Stimulated activated CD4-positive, alpha-beta T cell treated with anti-CD3 and anti-CD28 coated beads, TNF-alpha, amount 100 ng/mL, for 1 hour (primary cell): ENCODE results near the gene PLEKHM3.

Experiments used
- DNase-seq, 3 donors: peaks; one replicate each; pipeline ENCODE4 v3.0.0-alpha.2; 2020; ENCODE audit warnings: low read depth in 3 of 3, low spot score in 1 of 3

Gene PLEKHM3

DNA sequence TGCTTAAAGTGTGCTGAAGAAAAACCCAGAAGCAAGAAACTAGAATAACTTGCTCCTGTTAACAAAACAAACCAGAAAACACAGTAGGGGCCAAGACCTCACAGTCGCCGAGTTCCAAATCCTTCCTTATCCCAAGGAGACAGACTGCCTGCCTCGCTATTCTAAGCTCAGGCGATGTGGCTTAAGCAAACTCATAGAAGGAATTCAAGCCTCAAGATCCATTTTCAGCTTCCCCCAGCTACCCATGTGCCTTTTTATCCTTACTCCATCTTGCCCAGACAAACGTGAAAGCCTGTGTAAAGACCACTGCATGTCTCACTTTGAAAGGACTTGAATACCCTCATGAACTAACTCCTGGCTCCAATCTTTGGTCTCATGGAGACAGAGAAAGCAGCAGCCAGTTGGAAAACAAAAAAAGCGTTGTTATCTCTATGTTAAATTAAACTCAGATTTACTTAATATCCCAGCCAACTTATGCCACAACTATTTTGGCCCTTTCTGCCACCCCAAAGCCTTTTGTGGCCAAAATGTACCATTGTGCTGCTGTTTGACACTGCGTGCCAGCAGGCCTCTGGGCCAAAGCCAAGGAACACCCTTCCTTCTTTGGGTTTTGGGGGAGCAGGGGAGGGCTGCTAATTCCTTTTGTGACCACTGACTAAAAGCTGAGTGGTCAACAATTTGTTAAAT is 132.5 kb downstream of the PLEKHM3 start:
- DNase-seq, result no peak

GRCh38 chr2:207891086-207891844 is 134.1 kb downstream of the PLEKHM3 start:
- DNase-seq, result no peak

- DNase-seq, result no peak
Observed at GRCh38 chr2:207887500-207887899, 137.8 kb downstream of the PLEKHM3 start.

DNA sequence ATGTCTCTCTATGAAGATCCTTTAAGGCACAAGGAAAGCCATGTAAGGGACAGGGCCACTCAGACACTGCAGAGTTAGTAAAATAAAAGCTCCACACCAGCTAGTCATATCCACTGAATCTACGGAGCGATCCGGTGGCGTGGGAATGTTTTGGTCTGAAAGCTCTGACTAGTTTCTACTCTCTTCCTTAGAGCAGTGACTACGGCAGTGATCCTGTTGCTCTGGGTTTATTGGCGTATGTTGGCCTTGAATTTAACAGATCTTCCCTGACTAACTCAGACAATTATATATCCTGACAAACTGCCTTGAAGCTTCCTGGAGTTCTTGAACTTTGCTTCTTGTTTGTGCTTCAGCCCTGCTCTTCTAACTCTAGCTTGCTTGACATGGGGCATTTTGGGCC is 140.3 kb downstream of the PLEKHM3 start:
- no peak for DNase-seq

GRCh38 chr2:207884127-207884526 is 141.2 kb downstream of the PLEKHM3 start:
- no peak for DNase-seq

GRCh38 chr2:207883002-207883780 is 142.1 kb downstream of the PLEKHM3 start:
- DNase-seq, result no peak

GRCh38 chr2:207881902-207882301 is 143.4 kb downstream of the PLEKHM3 start:
- no peak for DNase-seq

- no peak for DNase-seq
Observed at GRCh38 chr2:207879536-207879935, 145.8 kb downstream of the PLEKHM3 start.

- no peak for DNase-seq
Observed at GRCh38 chr2:207876842-207877535, 148.3 kb downstream of the PLEKHM3 start.

DNA sequence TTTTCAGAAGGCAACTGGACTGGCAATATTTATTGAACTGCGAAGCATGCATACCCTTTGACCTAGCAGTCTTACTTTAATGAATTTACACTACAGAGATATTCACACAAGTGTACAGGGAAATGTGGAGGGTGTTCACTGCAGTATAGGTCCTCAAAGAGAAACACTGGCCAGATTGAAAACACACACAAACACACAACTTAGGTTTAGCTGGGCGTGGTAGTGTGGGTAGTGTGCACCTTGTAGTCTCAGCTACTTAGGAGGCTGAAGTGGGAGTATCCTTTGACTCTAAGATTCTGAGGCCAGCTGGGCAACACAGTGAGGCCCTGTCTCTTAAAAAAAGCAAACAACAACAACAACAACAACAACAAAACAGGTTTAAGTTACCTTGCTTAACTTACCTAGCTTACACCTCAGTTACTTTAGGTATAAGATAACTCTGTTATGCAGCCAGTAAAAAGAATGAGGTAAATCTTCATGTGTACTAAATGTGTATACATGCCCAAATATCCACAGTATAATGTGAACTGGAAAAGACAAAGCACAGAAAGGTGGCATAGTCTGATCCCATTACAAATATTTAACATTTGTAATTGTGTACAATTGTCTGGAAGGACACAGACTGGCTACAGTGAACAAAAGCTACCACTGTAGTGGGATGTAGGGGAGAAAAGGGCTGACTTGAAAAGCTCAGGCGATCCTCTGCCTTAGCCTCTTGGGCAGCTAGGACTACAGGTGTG is 149.7 kb downstream of the PLEKHM3 start:
- DNase-seq, result no peak

DNA sequence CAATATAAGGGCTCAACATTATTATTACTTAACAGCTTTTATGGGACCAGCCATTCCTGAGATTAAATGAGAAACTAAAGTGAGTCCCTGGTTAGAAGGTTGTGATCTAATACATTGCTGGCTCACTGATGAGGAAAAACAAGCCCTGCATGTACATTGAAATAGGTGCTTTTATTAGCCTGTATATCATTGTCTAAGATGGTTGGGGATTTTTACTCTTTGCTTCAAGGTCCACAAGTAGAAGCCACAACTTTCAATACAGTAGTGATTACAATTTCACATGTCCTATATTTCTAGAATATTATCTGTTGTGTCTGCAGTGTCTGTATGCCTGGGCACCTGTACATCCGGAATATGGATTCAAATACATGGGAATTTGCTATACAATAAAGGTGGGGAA is 151.5 kb downstream of the PLEKHM3 start:
- DNase-seq, result no peak

DNA sequence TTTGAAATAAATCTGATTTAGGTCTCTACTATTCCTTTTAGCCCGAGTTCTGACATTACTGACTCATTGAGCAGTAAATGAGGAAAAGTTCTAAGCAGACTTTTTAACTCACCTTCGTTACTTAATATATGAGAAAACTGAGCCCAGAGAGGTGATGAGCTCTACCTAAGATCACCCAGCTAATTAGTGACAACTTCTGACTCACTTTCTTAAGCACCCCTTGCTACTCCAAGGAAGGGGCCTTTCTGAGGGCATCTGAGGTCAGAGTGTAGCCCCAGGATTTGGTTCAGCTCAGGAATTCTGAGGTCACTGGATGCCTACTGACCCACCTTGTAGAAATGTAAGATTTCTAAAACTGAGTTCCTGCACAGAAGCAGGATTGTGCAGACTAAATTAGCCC is 153.4 kb downstream of the PLEKHM3 start:
- DNase-seq, result no peak

DNA sequence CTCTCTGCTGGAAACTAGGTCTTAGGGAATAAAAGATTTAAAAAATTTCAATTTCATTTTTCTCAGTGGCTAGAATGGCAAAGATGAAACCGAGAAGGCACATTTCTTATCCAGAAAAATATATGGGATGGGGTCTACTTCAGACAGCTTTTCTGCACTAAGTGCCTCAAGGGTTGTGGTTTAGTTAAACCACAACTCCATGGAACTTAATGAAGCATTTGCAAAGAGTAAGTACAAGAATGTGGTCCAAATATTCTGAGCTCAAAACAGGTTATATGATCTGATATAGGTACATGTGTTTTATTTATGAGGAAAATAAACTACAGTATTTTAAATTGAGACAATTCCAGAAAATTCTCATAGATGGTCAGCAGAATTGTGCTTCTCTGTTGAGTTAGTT is 153.8 kb downstream of the PLEKHM3 start:
- DNase-seq, result no peak

GRCh38 chr2:207870814-207871213 is 154.5 kb downstream of the PLEKHM3 start:
- DNase-seq, result no peak

DNA sequence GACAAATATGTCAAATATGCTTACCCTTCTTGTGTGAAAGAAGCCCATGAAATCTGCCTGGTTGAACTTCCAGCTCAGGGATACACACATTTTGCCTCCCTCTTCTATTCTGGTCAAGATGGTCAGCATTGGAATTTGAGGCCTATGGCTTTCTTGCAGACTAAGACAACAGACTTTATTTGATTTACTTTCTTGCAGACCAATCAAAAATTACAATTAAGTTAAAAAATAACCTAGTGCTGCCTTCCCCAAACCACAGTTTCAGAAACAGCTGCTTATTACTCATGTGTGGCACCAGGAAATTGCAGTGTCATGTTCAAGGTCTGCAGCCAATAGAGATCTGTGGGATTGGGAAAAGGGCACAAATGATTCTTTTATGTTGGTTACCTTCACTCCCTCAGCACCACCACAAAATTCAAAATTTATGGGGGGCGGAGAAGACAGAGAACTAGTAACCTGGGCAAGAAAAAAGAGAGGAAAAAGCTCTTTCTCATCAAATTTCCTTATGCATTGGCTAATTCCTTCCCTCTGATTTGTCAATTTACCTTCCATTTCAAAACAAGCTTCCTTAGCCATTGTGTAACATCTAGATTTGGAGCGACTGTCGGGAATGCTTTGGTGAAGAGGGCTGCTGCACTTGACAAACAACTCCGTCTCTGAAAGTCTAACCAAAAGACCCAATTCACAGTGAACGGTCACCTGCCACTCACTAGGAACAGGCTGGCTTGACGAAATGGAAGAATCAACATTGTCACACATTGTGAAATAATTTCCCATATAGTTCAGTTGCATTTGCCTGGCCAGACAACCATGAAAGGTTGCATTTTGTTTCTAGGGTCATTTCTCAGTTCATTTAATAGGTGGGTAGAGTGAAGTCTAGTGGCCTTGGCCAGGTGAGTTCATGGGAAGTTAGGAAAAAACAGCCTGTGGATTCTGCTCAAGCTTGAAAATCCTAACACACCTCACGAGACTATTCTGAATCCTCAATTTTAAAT is 155.2 kb downstream of the PLEKHM3 start:
- DNase-seq, result no peak

GRCh38 chr2:207868855-207869596 is 156.3 kb downstream of the PLEKHM3 start:
- DNase-seq, result no peak

DNA sequence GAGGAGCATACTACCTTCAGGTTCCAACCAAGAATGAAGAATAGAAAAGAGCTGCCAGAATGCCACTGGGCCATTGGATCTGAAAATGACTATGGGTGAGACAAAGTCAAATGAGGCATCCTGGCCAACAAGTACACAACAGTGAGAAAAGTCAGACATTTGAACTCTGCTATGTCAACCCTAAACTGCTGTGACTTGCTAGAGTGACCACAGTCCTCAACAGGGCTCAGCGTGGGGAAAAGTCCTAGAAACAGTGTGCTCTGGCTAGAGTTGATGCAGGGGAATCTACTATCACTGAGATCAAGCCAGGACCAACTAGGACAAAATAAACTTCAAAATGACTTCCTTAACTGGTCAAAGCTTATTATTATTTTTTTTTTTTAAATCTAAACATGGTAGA is 157.4 kb downstream of the PLEKHM3 start:
- no peak for DNase-seq

DNA sequence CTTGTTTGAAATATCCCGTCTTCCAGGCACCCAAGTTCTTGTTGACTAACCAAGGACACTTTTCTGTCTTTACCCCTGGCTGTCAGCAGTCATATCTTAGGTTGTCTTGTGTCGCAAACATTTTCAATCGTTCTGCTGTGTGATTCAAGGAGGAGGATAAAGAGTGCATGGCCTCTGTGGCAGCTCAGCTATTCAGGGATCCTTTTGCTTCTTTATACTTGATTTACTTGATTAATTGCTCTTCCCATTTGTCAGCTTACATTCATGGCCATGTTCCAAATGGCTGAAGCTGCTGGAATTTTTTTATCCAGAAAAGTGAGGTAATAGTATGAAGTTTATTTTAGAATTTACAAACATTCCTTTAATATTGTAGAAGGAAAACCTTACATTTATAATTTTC is 158.3 kb downstream of the PLEKHM3 start:
- no peak for DNase-seq

GRCh38 chr2:207865210-207865609 is 160.1 kb downstream of the PLEKHM3 start:
- DNase-seq, result no peak
